SK-N-DZ (cell line): ENCODE results near the gene USP32.

Source experiments
- DNase-seq: peaks from one replicate; pipeline ENCODE4 v3.0.0-alpha.2; 2015; ENCODE audit warnings: low spot score

The USP32 gene

GRCh38 chr17:60303406-60304099 is 88.4 kb downstream of the USP32 start:
- no peak for DNase-seq

- no peak for DNase-seq
Measured at GRCh38 chr17:60301649-60302048, 90.3 kb downstream of the USP32 start.

- no peak for DNase-seq
Measured at GRCh38 chr17:60300949-60301348, 91.0 kb downstream of the USP32 start.

GRCh38 chr17:60300011-60300410 is 91.9 kb downstream of the USP32 start:
- no peak for DNase-seq

- DNase-seq: no peak
Measured at GRCh38 chr17:60297760-60298401, 94.1 kb downstream of the USP32 start.

- no peak for DNase-seq
Measured at GRCh38 chr17:60296177-60296576, 95.8 kb downstream of the USP32 start.

- DNase-seq: no peak
Measured at GRCh38 chr17:60293580-60294335, 98.2 kb downstream of the USP32 start.

GRCh38 chr17:60292697-60293096 is 99.2 kb downstream of the USP32 start:
- DNase-seq: no peak

- DNase-seq: no peak
Measured at GRCh38 chr17:60284709-60285108, 107.2 kb downstream of the USP32 start.

- no peak for DNase-seq
Measured at GRCh38 chr17:60283816-60284215, 108.1 kb downstream of the USP32 start.

GRCh38 chr17:60280673-60281072 is 111.3 kb downstream of the USP32 start:
- DNase-seq: no peak

GRCh38 chr17:60278237-60278636 is 113.7 kb downstream of the USP32 start:
- DNase-seq: no peak

GRCh38 chr17:60277258-60277657 is 114.7 kb downstream of the USP32 start:
- DNase-seq: no peak

GRCh38 chr17:60269417-60269816 is 122.5 kb downstream of the USP32 start:
- DNase-seq: no peak

- no peak for DNase-seq
Measured at GRCh38 chr17:60260540-60260939, 131.4 kb downstream of the USP32 start.

GRCh38 chr17:60258313-60258712 is 133.6 kb downstream of the USP32 start:
- no peak for DNase-seq

GRCh38 chr17:60256174-60256573 is 135.8 kb downstream of the USP32 start:
- DNase-seq: no peak

GRCh38 chr17:60253048-60253447 is 138.9 kb downstream of the USP32 start:
- no peak for DNase-seq

- no peak for DNase-seq
Measured at GRCh38 chr17:60252459-60252858, 139.5 kb downstream of the USP32 start.

- DNase-seq: no peak
Measured at GRCh38 chr17:60249290-60249826, 142.6 kb downstream of the USP32 start.

GRCh38 chr17:60248618-60249289 is 143.2 kb downstream of the USP32 start:
- DNase-seq: no peak
